Tibial nerve (tissue), 3 donors: ENCODE results near the gene KLHL26.

Experiments used
- POLR2A ChIP-seq, 2 donors: fragments of 450-650 bp; IDR thresholded peaks; one replicate each; pipeline ENCODE4 v1.6.1; 2017; ENCODE audit warnings: antibody characterized with exemption in 2 of 2, mild to moderate bottlenecking in 2 of 2, moderate library complexity in 2 of 2
- TF ChIP-seq, protein P1 (sequence below), 5 experiments: fragments of 200-600 bp in 3 of 5; fragments of 450-650 bp in 2 of 5; sonication (generic) in 3 of 5; IDR thresholded peaks; one replicate each; pipeline ENCODE4 v1.5.1; 2016 to 2019; ENCODE audit warnings: antibody characterized with exemption in 5 of 5, mild to moderate bottlenecking in 3 of 5, moderate library complexity in 2 of 5

GRCh38 chr19:18603255-18603957, 33.4 kb upstream of the KLHL26 start:
- TF ChIP-seq, protein P1, sequence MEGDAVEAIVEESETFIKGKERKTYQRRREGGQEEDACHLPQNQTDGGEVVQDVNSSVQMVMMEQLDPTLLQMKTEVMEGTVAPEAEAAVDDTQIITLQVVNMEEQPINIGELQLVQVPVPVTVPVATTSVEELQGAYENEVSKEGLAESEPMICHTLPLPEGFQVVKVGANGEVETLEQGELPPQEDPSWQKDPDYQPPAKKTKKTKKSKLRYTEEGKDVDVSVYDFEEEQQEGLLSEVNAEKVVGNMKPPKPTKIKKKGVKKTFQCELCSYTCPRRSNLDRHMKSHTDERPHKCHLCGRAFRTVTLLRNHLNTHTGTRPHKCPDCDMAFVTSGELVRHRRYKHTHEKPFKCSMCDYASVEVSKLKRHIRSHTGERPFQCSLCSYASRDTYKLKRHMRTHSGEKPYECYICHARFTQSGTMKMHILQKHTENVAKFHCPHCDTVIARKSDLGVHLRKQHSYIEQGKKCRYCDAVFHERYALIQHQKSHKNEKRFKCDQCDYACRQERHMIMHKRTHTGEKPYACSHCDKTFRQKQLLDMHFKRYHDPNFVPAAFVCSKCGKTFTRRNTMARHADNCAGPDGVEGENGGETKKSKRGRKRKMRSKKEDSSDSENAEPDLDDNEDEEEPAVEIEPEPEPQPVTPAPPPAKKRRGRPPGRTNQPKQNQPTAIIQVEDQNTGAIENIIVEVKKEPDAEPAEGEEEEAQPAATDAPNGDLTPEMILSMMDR (IDR thresholded peaks at IDR 0.05), result no peak
- TF ChIP-seq POLR2A (IDR thresholded peaks at IDR 0.05), result no peak
